Loucy (cell line): ENCODE results near the gene TBCB.

Experiments
- H2AFZ ChIP-seq: fragments of 200-600 bp; sonication (generic); 2 replicates; pipeline ENCODE4 v1.6.0; 2016; ENCODE audit warnings: antibody characterized with exemption, mild to moderate bottlenecking, low read length, moderate library complexity
- H3F3A ChIP-seq: fragments of 200-600 bp; 2 replicates; pipeline ENCODE4 v1.6.0; 2016; ENCODE audit warnings: antibody characterized with exemption, low read depth, mild to moderate bottlenecking
- H3K27me3 ChIP-seq: fragments of 200-600 bp; sonication (generic); 2 replicates; pipeline ENCODE4 v1.6.1; 2014; ENCODE audit warnings: low read length, mild to moderate bottlenecking; ENCODE audit not compliant: insufficient read depth, poor library complexity, severe bottlenecking
- H3K36me3 ChIP-seq: fragments of 200-600 bp; sonication (generic); 2 replicates; pipeline ENCODE4 v1.6.1; 2016; ENCODE audit warnings: low read length; ENCODE audit not compliant: insufficient read depth
- H3K4me1 ChIP-seq: fragments of 200-600 bp; sonication (generic); 2 replicates; pipeline ENCODE4 v1.5.1; 2014; ENCODE audit warnings: low read length, mild to moderate bottlenecking; ENCODE audit not compliant: insufficient read depth, poor library complexity, severe bottlenecking
- H3K4me2 ChIP-seq: fragments of 200-600 bp; sonication (generic); 2 replicates; pipeline ENCODE4 v1.6.0; 2014; ENCODE audit warnings: antibody characterized with exemption, low read length, low read depth, mild to moderate bottlenecking; ENCODE audit not compliant: poor library complexity, severe bottlenecking
- H3K4me3 ChIP-seq: fragments of 200-600 bp; sonication (generic); 2 replicates; pipeline ENCODE4 v1.5.1; 2014; ENCODE audit warnings: low read length, mild to moderate bottlenecking, mixed read lengths; ENCODE audit not compliant: poor library complexity, severe bottlenecking
- H3K79me2 ChIP-seq: fragments of 200-600 bp; sonication (generic); 2 replicates; pipeline ENCODE4 v1.6.1; 2014; ENCODE audit warnings: low read length; ENCODE audit not compliant: insufficient read depth
- H3K9ac ChIP-seq: fragments of 200-600 bp; sonication (generic); 2 replicates; pipeline ENCODE4 v1.6.0; 2014; ENCODE audit warnings: mild to moderate bottlenecking, low read depth, low read length, moderate library complexity; ENCODE audit not compliant: poor library complexity, severe bottlenecking
- H3K9me2 ChIP-seq: fragments of 200-600 bp; sonication (generic); replicated peaks from 2 replicates; pipeline ENCODE4 v1.6.1; 2016; ENCODE audit warnings: low read depth, low read length, mixed read lengths
- H3K9me3 ChIP-seq: fragments of 200-600 bp; sonication (generic); 2 replicates; pipeline ENCODE4 v1.6.1; 2014; ENCODE audit warnings: mild to moderate bottlenecking, antibody characterized with exemption, low read length, low read depth; ENCODE audit not compliant: insufficient read depth
- H4K20me1 ChIP-seq: fragments of 200-600 bp; sonication (generic); 2 replicates; pipeline ENCODE4 v1.6.0; 2014; ENCODE audit warnings: antibody characterized with exemption, low read length, mild to moderate bottlenecking; ENCODE audit not compliant: insufficient read depth, poor library complexity, severe bottlenecking
- EZH2phosphoT487 ChIP-seq: fragments of 200-600 bp; IDR thresholded peaks from 2 replicates; pipeline ENCODE4 v1.6.1; 2018; ENCODE audit warnings: antibody characterized with exemption, mild to moderate bottlenecking, moderate library complexity, borderline replicate concordance
- TF ChIP-seq, protein P1 (sequence below): fragments of 200-600 bp; sonication (generic); conservative IDR thresholded peaks from 2 replicates; pipeline ENCODE4 v1.5.1; 2014; ENCODE audit warnings: mild to moderate bottlenecking, antibody characterized with exemption, low read length

TBCB gene

DNA sequence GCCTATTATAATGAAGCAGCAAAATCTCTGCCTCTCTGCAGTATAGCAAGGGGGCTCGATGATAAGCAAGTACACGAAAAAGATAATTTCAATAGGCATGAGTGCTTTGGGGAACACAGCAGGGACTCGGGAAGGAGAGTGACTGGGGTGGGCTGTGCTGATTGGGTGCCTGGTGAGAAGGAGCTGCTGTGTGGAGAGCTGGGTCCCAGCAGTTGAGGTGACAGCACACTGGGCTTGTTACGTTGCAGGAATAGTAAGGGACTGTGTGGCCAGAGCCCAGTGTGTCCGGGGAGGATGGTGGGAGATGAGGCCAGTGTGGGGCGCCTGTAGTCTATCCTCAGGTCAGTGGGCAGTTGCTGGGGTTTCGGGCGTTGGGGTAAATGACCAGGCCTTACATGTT is 43.2 kb upstream of the TBCB start:
- Histone ChIP-seq H3K4me3 (no peak overlapping the region), H2AFZ (no peak overlapping the region), H3K4me1 (no peaks in the 10 kb centered on the region), H4K20me1 (no peaks in the 10 kb centered on the region), H3K27me3 (no peaks in the 10 kb centered on the region), H3K4me2 (no peak overlapping the region), H3F3A (no peaks in the 10 kb centered on the region), H3K9ac (no peak overlapping the region), H3K9me2 (no peaks in the 10 kb centered on the region), H3K9me3 (no peaks in the 10 kb centered on the region), H3K79me2 (no peaks in the 10 kb centered on the region; the same call in 1 of the 2 replicates), H3K36me3 (peaks cover 67% of the 10 kb centered on the region; the same call in 1 of the 2 replicates)
- TF ChIP-seq, protein P1, sequence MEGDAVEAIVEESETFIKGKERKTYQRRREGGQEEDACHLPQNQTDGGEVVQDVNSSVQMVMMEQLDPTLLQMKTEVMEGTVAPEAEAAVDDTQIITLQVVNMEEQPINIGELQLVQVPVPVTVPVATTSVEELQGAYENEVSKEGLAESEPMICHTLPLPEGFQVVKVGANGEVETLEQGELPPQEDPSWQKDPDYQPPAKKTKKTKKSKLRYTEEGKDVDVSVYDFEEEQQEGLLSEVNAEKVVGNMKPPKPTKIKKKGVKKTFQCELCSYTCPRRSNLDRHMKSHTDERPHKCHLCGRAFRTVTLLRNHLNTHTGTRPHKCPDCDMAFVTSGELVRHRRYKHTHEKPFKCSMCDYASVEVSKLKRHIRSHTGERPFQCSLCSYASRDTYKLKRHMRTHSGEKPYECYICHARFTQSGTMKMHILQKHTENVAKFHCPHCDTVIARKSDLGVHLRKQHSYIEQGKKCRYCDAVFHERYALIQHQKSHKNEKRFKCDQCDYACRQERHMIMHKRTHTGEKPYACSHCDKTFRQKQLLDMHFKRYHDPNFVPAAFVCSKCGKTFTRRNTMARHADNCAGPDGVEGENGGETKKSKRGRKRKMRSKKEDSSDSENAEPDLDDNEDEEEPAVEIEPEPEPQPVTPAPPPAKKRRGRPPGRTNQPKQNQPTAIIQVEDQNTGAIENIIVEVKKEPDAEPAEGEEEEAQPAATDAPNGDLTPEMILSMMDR: no peak
- TF ChIP-seq EZH2phosphoT487: no peak

DNA sequence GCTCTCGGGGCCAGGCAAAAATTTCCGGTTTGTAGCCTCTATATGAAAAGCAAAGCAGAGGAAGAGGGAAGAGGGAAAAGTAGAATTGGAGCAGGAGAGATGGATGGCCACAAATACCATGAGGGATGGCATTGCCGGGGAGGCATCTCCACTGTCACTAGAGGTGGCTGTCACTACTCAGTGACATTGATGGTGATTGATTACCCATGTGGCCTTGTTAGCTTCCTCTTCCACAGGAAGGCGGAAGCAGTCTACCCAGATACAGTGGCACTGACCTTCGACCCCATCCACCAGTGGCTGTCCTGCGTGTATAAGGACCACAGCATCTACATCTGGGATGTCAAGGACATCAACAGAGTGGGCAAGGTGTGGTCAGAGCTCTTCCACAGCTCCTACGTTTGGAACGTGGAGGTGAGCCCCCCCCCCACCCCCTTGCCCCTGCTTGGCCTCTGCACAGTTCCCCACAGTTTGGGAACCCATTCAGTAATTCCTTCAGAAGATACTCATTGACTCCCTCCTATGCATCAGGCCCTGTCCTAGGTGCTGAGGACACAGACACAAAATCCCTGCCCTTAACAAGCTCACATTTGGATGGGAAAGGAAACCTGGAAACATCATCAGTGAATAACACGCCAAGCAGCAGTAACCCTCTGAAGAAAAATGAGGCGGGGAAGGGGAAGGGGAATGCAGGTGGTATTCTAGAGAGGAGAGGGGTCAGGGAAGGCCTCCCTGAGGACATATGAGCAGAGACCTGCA is 42.0 kb upstream of the TBCB start:
- Histone ChIP-seq H3K4me2 (no peak overlapping the region), H3K27me3 (no peaks in the 10 kb centered on the region), H3K9me3 (no peaks in the 10 kb centered on the region), H3K9me2 (no peaks in the 10 kb centered on the region), H3F3A (no peaks in the 10 kb centered on the region), H3K79me2 (no peaks in the 10 kb centered on the region), H2AFZ (no peak overlapping the region), H3K4me1 (no peaks in the 10 kb centered on the region), H4K20me1 (no peaks in the 10 kb centered on the region), H3K4me3 (no peak overlapping the region), H3K36me3 (peaks cover 63% of the 10 kb centered on the region; the same call in 1 of the 2 replicates), H3K9ac (no peak overlapping the region)
- TF ChIP-seq EZH2phosphoT487: no peak
- TF ChIP-seq, protein P1: no peak

DNA sequence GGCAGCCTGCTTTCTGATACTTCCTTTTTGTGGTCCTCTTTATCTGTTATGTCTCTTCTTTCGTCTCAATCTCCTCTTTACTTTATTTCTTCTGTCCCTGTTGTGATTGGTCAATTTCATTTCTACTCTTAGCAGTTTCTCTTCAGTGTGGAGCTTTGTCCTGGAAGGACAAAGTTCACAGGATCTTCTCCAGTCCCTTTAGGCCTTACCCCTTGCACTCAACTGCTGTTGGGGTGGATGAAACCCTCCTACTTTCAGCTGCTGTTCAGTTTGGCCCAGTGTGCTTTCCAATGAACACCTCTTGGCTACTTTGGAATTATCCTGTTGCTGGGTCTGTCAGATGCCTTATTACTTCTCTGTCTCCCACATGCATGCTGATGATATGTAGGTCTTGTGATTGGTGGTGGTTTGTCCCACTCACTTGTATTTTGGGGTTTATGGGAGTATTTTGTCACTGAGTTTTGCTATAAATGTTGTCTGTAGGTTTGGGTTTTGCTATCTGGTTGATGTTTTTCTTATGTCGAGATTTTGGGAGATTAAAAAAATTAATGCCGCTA is 35.8 kb upstream of the TBCB start:
- no peak overlapping the region for H2AFZ ChIP-seq
- H3K4me1 ChIP-seq: no peaks in the 10 kb centered on the region
- H3K4me2 ChIP-seq: no peak overlapping the region
- no peaks in the 10 kb centered on the region for H3F3A ChIP-seq
- no peaks in the 10 kb centered on the region for H3K9me3 ChIP-seq
- H3K9me2 ChIP-seq: no peaks in the 10 kb centered on the region
- no peak overlapping the region for H3K4me3 ChIP-seq
- H3K79me2 ChIP-seq: no peaks in the 10 kb centered on the region
- TF ChIP-seq, protein P1: no peak
- no peak for TF ChIP-seq EZH2phosphoT487
- H3K9ac ChIP-seq: no peak overlapping the region
- no peaks in the 10 kb centered on the region for H4K20me1 ChIP-seq
- no peaks in the 10 kb centered on the region for H3K27me3 ChIP-seq
- peaks cover 71% of the 10 kb centered on the region; the same call in 1 of the 2 replicates for H3K36me3 ChIP-seq
